ENCODE results near the gene TRPV6.

Gene TRPV6

DNA sequence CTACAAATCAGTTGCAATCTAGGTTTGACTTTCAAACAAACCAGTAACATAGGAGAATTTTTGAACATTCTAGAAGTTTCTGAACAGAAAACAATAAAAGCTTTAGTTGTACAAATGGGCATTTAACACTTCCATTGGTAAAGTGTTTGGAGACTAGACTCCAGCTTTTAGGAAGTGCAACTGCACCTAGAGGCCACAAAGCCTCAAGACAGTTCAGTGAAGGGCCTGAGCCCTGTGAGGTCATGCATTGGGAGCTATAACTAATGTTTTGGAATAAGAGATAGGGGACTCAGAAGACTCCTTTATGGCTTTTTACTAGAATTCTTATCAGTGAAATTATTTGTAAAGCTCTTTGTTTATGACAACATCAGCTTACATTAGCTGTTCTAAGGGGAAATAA lies 33.6 kb downstream of the TRPV6 start:
- no peak for DNase-seq

DNA sequence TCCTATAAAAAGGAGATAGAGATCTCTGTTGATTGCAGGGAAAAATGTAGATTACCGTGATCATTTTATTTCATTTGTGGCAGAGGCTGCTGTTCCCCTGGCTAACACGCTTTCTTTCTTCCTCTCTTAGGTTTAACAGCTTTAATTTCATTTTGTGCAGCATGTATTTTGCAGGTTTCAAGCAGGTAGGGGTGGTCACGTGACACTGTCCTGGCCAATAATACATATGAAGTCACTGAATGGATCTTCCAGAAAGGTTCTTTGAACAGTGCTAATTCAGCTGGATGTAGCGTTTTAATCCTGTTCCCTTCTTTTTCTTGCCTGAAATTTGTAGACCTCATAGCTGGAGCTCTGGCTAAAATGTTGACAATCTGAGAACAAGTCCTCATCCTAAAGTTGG lies 34.3 kb downstream of the TRPV6 start:
- DNase-seq, result no peak

DNA sequence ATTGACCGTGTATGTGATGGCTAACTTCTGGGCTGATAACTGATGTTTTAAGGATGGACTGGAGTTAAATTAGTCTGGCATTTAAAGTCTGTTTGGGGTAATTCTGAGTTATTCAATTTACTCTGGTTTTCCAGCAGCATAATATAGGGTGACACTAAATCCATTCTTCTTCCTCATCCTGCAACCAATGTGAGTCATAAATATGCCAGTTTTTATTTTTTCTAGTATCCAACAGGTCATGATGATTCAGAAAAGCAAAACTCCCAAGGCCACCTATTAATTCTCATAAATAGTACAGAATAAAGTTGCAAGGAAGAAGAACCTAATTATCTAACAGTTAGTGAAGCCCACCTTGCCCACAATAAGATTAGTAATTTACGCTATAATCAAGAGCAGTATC lies 38.2 kb downstream of the TRPV6 start:
- DNase-seq, result no peak

DNA sequence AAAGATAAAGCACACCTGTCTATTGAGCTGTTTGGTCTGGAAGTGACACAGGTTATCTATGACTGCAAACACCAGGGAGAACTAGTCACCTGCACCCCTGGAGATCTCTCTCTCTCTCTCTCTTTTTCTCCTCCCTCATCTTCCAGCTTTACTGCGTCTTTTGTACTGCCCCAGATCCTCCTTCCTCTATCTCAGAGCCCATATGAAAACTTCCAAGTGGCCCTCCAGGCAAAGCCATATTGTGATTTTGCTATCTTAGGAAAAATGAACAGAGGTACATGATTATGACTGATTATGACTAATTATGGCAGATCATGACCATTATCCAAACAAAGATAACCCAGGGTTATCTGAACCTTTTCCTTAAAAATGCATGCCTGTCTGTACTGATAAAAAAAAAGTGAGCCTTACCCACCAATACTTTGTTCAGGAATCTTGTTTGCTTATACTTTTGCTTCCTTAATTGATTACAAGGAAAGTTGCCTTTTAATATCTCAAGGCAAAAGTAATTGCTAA lies 43.2 kb downstream of the TRPV6 start:
- DNase-seq, result no peak

DNA sequence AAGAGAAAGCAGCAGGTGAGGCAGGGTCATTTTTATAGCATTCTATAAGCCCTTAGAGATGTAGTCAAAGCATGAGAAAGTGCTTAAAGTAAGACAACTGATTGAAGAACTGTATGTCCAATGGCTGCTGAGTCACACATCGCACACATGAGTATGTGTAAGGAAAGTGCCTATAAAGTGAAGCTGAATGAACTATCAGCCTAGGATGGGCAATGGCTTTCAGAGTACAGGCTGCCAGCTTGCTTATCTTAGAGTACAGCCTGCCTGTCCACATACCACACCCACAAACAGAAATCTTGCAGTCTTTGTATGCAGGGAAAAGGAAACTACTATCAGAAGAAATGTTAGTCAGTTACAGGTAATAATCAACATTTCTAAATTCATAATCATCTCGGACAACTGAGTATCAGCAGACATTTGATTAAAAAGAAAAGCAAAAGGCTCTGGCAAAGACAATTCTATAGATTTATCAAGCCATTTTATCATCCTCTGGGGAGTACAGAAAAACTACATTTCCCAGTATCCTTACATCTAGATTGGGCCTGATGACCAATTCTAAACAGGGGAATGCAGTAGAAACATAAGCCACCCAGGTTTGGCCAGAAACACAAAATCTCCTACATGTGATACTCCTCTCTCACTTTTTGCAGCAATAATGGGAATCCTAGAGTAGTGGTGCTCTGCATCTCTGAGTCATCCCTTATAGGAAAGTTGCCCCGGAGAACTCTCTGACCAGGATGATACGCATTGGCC lies 46.9 kb downstream of the TRPV6 start:
- no peak for DNase-seq

DNA sequence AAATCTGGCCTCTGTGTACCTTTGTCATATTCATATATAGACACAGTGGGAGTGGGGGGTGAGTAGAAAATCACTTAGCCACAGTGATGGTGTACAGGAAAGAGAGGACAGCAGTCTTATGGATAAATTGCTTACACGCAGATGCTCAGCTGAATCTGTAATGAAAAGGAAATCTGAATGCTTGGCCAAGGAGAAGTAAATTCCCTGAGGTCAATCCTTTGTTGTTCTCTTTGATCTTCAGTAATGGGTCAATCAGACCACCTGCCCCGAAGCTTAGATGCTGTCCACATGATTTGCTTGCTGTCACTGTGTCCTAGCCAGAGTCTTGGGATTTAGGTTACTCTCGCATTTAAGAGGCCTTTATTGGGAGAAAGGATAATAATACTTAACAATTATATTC lies 49.1 kb downstream of the TRPV6 start:
- DNase-seq, result no peak

DNA sequence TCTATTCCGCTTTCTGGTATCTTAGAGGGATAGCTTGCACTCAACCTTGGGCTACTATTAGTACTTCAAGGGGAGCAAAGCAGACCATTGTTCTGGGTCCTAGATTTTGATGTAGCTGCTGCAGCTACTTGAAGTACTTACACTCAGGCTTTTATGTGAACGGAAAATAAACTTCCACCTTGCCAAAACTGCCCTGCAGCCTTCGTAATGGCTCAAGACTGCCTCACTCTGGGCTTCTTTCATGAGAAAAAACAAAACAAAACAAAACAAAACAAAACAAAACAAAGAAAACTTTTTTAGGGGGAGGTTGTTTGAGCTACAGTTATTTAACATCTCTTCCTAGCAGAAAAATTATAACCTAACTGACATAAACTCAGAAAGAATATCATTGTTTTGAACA lies 50.1 kb downstream of the TRPV6 start:
- no peak for DNase-seq

DNA sequence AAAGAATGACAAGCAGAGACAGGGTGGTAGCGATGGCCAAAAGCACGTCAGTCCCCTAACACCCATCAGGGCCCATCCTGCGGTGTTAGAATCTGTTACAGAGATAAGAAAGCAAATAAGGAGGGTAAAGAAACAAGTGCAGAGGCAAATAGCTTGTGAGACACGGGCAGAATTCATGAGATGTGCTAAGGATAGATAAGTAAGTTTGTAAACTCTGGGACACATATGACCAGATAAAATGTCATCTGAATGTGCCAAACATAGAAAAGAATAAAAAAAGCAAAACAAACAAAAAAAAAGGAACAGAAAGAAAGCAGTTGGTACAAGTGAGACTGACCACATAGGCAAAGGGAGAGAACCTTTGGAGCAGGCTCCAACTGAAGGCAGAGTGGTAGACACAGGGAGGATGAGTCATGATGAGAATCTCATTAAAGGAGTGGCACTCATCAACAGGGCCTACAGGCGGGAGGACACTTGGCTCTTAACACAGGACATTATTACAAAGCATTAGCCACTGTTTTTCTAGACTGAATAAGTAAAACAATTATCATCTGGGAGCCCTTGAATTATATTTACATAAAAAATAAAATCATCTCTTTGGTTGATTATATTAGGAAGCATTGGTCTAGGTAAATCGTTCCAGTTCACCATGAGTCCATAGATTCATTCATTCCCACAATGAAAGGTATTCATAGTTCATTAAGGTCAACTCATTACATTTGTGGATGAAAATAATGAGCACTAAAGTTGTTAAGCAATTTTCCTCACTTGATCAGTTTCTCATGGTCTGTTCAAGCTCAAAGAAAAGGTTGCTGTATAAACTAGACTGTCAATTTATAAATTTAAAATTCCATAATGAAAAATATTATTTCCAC lies 52.1 kb downstream of the TRPV6 start:
- no peak for DNase-seq

DNA sequence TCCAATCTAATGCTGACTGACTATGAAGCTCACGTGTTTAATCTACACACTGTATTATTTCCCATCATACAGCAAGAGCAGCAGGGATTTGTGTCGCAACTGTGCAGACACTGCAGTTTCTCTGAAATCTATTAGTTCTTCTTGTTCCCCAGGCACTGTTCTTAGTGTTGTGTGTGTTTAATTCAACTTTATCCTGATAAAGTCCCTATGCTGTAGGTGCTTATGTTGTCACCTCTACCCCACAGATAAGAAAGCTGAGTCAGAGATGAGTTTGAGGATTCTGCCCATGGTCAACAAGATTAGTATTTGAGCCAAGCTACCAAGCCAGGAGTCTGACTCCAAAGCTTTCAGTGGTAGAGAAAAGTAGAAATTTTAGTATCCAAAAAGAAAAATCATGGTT lies 53.1 kb downstream of the TRPV6 start:
- DNase-seq, result no peak

DNA sequence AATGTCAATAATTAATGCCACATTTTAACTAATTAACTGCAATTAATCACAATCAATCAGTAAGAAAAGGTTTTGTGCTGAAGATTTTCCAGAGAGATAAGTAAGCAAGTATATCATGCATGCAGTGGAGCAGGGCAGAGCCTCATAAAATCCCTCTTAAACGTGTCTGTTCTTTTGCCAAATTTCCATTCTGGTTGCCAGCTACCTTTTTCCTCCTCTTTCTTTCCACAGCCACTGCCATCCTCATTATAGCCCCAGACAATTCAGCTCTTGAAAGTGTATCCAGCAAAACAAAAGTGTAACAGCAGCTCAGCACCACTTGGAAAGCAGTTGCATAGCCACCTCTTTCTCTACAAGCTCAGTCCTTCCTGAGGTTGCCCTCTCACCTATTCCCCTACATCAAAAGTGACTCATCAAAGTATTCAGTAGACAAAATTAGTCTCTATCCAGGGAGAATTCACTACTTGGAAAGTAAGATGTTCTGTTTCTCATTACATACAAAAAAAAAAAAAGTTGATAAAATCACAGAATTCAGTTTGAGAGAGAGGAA lies 57.5 kb downstream of the TRPV6 start:
- DNase-seq, result no peak

DNA sequence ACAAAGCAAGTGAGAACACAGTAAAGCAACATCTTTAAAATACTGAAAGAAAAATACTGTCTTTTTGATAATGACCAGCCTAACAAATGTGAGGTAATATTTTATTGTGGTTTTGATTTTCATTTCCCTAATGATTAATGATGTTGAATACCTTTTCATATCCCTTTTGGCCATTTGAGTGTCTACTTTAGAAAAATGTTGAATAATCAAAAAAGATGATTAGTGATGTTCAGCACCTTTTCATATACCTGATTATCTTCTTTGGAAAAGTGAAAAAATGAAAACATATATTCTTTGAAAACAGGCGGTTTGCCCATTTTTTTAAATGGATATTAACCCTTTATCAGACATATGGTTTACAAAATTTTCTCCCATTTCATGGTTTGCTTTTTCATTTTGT lies 62.8 kb downstream of the TRPV6 start:
- no peak for DNase-seq

Data from right kidney (tissue), 1 donor.